NK-92 (cell line): ENCODE measurements around the gene SNX9.
"Not testable (repeated sequence)": the region's sequence is repeated elsewhere in the genome, so short reads cannot be mapped to it uniquely, and the experiment has no call there.

Source experiments
- DNase-seq: peaks from one replicate; lab custom pipeline; 2025; ENCODE audit not compliant: unreplicated experiment; lab: John Stamatoyannopoulos, UW

SNX9 gene

DNA sequence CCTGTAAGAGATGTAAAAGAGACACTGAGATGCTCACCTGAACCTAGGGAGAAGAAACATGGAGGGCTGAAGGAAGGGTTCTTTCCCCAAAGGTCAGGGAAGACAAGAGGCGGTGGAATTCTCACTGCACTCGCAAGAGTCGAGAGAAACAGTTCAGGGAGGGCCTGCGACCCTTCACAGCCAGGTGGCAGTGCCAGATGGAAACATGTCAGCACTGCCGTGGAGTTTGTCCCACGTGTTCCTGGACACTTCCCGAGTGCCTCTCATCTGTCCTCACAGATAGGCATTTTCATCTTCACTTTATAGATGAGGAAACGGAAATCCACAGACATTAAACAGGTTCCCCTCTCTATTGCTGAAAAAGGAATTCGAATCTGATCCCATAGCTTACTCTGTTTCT, 88.2 kb downstream of the SNX9 start:
- DNase-seq, result no peak

DNA sequence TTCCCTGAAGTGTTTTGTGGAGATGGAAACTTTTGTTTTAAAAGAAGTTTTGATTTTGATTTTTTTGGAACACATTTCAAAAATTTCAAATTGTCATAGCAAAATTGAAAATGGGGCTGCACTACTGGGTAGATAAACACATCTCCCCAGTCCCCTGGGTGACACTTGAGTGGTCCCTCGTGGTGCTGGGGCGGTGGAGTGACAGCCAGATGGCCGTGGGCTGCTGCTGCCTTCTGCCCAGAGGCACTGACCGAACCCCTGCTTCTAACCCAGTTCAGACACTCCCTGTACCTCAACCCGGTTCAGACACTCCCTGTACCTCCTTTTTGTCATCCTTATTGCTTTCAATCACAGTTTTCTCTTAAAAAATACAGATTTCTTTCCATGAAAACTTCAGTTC, 88.7 kb downstream of the SNX9 start:
- no peak for DNase-seq

DNA sequence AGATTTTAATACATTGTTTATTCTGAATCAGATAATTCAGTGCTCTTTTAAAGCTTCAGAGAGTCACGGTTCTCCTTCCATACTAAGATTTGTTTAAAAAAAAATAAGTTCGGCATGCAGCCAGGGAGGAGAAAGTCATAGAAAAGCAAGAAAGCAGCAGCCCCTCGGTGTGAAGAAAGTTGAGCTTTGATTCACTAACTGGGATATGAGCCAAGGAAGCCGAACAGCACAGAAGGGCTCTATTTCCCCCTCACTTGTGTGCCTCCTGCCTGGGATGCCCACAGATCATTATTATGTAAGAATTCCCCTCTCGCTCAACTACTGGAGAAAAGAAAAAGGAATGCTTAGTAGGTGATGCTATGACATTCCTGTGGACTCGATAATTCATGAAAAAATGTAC, 89.3 kb downstream of the SNX9 start:
- no peak for DNase-seq

DNA sequence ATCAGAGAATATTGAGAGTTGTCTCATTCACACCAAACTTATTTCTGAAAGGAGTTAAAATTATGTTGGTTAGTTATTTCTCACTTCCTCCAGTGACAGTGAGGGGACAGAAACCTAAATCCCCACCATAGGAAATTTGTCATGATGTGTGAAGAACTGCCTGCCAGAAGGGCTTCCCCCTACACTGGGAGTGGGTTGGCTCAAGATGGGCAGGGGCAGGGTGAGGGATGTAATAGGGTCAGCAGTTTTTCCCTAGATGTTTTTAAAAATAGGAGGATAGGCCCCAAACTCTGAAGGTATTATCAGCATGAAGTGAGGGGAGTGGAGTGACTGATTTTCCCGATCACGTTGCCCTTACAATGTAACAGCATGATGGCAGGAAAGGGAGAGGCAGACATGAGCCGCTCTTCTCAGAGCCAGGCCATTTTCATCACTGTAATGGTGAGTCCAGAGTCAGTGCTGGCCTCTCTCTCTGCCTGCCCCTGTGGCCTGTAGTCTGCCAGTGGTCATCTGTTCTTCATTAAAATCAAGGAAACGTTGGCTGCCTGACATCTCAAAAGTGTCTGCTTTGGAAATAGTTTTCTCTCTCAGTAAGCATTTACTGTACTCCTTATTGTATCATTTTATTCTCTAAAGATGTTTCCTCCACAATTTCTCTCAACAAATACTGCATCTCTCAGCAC, 98.8 kb downstream of the SNX9 start:
- DNase-seq, result no peak

DNA sequence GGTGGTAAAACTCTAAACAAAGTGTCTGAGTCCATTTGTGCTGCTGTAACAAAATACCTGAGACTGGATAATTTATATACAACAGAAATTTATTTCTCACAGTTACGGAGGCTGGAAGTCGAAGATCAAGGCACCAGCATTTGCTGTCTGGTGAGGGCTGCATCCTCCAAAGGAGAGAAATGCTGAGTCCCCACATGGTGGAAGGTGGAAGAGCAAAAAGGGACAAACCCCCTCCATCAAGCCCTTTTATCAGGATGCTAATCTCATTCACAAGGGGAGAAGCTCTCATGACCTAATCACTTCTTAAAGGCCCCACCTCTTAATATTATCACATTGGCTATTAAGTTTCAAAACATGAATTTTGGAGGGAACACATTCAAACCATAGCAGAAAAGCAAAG, 102.7 kb downstream of the SNX9 start:
- no peak for DNase-seq

DNA sequence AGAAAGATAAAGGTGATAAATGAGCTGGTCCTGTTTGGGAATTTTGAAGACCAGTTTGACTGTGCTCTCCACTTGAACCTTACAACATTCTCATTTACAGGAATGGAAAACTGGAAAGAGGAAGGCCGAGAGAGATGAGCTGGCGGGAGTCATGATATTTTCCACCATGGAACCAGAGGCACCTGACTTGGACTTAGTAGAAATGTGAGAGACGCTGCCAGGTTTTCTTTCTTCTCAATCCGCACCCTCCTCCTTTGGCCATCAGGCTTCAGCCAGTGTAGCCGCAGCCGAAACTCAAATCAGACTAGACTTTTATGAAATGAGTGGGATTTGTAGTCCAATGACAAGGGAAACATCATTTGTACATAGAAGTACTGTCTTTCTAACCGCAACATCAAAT, 104.0 kb downstream of the SNX9 start:
- no peak for DNase-seq

DNA sequence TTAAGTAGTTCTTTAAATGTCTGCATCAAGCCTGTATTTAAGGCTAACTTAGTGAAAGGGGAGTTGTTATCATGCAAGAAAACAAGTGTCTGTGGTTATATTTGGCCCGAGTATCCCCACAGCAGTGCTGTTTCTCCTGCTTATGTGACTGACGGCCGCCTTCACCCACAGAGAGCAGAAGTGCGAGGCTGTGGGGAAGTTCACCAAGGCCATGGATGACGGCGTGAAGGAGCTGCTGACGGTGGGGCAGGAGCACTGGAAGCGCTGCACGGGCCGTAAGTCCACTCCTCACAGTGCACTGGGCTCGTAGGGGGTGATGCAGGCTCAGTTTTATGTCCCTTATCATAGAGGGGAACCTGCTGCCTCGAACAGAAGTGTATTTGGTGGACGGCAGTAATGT, 105.4 kb downstream of the SNX9 start:
- DNase-seq, result no peak

DNA sequence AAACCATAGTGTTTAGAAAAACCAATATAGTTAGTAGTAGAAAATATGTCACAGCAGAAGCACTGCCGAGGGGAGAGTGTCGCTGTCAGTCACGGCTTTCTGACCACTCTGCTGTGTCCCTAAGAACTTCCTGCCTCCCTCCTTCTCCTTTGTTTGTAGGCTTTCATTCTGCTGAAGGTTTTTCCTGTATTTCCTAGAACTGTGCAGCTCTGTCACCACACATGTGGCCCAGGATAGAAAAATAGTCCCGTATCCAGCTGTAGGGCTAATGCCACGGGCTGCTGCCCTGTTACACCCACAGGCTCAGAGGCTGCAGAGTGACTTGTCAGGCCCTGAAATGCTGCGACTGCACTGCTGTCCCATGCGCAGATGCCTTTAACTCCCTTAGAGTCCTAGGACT, 106.0 kb downstream of the SNX9 start:
- DNase-seq, result no peak

DNA sequence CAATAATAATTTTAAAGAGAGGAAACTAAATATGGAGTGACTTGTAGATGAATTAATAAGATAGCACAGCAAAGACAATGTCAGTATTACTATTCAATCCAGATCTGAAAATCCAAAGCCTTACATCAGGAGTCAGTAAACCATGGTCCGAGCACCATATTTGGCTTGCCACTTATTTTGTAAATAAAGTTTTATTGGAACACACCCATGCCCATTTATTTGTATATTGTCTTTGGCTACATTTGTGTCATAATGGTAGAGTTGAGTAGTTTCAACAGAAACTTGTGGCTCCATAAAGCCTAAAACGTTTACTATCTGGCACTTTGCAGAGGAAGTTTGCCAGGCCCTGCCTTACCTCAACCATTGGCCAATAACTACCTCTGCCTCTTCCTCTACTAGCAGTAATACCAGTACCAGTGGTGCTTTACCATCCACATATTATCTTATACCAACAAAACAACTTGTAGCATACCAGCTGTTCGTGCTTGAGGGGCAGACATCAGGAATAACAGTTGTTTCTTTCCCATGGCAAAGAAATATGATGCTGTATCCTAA, 106.8 kb downstream of the SNX9 start:
- DNase-seq, result no peak

DNA sequence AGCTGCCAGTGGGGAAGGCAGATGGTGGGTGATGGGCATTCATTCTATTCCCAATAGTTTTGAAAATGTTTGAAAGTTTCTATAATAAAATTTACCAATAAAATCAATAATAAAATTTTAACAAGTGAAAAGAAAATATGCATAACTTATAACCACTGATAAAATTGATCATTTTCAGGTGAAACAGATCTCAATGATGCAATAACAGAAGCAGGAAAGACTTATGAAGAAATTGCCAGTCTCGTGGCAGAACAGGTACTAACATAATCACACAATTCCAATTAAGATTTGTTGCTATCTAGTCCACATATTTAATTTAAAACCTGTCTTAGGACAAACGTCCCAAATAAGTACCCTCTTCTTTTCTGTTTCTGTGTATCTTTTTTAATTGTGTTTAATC, 112.7 kb downstream of the SNX9 start:
- no peak for DNase-seq

DNA sequence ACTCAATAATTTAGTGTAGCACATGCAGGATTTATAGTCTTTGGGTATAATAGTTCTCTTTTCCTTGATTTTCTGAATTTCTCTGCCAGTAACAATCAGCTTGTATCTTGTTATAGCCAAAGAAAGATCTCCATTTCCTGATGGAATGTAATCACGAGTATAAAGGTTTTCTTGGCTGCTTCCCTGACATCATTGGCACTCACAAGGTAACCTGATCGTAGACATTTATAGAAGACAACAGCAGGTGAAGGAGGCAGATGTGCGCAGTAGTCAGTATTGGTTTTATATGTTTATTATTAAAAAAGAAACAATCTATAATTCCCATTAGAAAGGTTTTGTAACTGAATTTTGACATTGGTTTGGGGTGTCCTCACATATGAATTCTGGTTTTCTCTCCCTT, 114.3 kb downstream of the SNX9 start:
- no peak for DNase-seq

DNA sequence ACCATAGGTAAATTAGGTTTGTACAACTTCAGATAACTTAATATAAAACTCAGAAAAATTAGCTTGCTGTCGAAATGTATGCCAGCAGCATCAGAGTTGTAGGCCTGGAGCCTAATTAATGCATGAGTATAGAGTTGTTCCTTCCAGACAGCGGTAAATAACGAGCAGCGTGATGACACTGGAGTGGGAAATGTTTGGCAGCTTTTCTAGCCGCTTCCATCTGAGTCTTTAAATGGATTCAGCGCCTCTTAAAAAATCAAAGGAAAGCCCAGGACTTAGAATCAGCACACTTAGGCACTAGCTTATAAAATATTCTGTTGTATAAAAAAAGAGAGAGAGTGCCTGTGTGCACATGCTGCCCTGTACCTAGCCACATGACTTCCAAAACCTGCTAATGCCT, 114.9 kb downstream of the SNX9 start:
- no peak for DNase-seq

DNA sequence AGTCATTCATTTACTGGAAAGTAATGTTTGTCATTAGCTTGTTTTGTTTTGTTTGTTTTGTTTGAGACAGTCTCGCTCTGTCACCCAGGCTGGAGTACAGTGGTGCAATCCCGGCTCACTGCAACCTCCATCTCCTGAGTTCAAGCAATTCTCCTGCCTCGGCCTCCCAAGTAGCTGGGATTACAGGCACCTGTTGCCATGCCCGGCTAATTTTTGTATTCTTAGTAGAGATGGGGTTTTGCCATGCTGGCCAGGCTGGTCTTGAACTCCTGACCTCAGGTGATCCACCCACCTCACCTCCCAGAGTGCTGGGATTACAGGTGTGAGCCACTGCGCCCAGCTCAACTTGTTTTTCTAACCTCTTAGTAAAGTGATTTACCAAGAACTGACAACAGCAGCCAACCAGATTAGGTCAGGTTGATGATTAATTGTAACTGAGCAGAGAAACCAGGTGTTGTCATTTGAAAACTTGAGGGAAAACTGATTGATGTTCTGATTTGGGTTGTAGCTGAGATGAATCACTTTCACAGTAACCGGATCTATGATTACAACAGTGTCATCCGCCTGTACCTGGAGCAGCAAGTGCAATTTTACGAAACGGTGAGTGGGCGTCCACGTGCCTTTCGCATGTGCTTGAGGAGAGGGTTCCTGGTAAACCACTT, 117.5 kb downstream of the SNX9 start:
- not testable (repeated sequence) for DNase-seq

DNA sequence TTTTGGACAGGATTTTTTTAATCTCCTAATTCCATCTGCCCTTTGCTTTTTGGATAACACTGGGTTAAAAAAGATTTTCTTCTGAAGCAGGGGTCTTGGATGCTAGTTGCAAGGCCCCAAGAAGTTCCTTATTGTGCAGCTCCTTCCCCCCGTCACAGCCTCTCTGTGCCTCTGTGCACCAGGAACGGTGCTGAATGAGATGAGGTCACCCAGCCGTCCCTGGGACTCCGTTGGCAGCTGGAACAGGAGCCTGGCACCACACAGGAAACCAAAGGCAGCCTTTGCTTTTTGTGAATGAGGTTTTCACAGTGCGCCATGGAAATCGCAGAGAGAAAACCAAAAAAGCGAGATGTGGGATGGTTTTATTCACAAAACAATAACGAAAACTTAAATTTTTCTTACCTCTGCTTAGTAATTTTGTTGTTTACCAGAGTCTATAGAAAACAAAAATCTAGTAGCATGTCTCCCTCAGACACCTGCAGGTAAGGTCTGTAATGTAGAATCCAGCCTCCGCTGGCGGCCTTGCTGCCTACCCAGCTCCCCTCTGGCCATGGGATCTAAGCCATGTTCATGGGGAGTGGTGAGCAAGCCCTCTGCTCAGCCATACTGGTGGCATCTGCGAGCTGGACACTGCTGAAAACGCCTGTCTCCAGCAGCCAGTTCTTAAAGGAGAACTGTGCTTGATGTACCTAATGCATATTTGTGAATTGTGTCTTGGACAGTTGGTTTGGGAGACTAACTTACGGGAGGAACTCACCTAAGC, 118.2 kb downstream of the SNX9 start:
- no peak for DNase-seq

DNA sequence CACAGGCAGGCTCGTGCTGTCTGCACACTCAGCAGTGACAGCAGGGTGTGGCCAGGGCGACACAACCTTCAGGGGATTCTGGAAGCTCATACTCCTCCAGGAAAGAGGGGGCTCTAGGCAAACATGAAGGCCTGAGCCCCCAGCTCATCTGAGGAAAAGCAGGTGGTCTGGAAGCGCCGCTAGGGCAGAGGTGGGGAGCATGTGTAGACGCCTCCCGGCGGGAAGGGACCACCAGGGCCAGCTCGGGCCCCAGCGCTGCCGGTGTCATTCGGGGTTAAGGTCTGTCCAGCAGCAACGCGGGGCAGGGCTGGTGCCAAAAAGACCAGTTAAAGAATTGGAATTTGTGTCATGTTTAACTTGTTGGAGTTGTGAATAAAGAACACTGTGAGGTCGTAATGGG, 119.3 kb downstream of the SNX9 start:
- no peak for DNase-seq

DNA sequence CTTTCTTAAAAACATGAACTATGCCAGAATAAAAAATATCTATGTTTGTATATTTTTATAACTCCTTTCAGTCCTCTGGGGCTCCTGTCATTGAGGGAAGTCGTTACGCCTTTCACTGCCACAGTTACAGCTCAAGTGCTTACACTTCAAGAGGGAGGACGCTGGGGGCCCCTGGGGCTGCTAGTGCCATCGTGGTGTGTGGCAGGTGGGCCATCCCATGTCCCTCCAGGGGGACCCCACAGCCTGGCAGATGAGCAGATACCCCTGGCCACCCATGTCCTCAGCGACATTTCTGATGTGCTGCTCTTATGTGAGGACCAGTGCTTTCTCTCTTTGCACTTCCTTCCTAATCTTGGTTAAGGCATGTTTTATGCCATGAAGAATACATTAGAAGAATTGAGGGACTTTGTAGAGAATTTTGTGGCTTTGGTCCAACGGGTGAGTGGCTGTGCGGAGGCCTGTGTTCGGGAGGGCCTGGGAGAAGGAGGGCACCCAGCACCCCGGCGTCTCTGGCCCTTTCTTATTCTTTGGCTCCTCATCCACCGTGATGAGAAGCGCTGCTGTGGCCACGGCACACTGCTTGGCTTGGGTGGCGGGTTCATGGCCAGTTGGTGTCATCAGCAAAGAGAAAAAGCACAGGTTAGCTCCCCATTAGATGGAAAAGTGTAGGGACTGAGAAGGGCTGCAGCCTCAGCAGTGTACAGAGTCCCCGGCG, 120.4 kb downstream of the SNX9 start:
- no peak for DNase-seq

DNA sequence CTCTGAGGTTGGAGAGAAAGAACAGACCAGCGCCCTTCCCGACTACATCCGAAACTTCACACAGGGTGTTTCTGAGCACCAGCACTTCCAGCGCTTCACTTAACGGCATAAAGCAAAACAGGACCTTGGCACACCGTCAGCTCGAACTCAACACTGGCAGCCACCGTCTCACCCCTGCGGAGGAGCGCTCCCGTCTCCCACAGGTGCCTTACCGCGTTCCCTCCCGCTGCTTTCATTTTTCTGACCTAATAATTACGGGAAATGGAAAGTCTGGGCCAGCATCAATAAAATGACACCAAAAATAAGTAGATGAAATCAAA, 120.9 kb downstream of the SNX9 start:
- no peak for DNase-seq

DNA sequence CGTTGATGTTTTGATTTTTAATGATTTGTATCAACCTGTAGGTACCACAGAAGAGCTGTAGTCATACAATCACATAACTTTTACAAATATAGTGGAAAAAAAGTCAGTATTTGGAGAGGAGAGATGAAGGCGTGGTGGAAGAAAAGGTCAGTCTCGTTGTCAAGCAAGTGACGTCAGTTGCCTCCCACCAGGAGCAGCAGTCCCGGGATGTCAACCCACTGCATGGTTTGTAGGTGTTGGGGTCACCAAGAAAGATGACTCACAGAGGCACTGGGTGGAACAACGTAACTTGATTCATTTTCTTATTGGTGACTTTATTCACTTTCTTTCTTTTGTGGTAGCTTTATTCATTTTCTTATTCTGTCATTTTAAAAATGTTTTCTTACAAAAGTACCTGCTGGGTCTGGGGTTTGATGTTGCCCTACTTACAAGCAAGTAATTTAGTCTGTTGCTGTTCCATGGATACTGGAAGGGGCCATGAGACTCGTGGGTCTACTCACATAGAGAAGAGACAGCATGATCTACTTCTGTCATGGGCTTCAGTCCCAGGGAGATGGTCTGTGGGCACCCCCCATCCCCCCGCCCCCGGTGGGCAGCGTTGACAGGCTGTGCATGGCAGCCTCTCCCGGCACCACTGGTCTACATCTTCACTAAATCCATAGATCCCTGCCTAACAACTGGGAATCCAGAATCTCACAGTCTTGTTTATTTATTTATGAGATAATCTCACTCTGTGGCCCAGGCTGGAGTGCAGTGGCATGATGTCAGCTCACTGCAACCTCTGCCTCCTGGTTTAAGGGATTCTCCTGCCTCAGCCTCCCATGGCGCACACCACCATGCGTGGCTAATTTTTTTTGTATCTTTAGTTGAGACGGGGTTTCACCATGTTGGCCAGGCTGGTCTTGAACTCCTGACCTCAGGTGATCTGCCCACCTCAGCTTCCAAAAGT, 122.2 kb downstream of the SNX9 start:
- no peak for DNase-seq

DNA sequence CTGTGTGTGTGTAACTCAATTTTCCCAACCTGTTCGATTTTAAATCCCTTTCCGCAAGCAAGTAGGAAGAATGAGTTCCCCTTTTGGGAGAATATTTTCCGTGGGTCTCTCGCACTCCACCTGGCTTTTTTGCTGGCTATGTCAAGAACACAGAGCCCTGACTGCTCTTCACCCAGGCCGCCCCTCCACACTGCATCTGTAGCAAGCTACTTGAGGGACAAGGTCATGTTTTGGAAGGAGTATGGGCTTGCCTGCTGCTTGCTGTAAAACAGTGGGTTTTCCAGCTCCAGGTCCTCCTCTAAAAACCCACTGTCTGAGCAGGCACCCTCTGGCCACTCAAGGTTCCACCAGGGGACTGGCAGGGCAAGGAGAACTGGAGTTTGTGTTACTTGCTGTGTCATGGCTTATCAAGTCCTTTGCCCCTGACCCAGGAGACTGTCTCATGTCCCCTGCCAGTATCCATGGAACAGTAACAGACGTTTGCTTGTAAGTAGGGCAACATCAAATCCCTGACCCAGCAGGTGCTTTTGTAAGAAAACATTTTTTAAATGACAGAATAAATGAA, 123.1 kb downstream of the SNX9 start:
- DNase-seq, result no peak

DNA sequence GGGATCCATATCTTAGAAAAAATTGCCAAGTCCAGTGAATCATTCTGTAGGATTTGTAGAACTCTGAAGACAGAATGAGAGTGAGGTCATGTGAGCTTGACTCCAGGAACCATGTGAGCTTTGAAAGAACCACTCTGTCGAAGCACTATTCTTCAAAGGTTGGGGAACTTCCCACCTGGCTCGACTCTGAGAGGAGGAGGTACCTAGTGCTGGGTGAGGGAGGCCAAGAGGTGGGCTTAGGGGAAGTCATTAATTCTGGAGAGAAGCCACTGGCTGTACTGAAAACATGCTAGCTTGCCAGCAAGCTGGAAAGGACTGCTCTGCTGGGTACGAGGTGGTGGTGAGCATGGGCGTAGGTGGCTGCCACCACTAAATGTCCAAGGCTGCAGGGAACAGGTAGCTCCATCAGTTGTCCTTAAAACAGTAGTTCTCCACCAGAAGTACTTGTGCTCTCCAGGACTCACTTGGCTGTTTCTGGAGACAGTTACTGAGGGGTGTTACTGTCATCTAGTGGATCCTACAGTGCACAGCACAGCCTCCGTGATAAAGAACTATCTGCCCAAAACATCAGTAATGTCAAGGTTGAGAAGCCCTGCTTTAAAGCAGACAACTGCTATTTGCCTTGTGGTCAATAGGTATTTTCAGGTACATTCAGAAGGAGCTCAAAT, 124.0 kb downstream of the SNX9 start:
- no peak for DNase-seq
